IMR-90 (cell line): ENCODE results near the gene GGCT.

Experiments
- CHD1 ChIP-seq: IDR thresholded peaks from 2 replicates; pipeline ENCODE4 v1.6.1; 2012; ENCODE audit warnings: low read depth, low read length, improper control_type of control experiment
- FOS ChIP-seq: fragments of 150-350 bp; IDR thresholded peaks from 2 replicates; pipeline ENCODE4 v1.6.1; 2016; ENCODE audit warnings: low read depth, low read length
- TF ChIP-seq, protein P1 (sequence below): conservative IDR thresholded peaks from 2 replicates; pipeline ENCODE4 v1.5.1; 2012; ENCODE audit warnings: mild to moderate bottlenecking, low read depth, low read length, improper control_type of control experiment

DNA sequence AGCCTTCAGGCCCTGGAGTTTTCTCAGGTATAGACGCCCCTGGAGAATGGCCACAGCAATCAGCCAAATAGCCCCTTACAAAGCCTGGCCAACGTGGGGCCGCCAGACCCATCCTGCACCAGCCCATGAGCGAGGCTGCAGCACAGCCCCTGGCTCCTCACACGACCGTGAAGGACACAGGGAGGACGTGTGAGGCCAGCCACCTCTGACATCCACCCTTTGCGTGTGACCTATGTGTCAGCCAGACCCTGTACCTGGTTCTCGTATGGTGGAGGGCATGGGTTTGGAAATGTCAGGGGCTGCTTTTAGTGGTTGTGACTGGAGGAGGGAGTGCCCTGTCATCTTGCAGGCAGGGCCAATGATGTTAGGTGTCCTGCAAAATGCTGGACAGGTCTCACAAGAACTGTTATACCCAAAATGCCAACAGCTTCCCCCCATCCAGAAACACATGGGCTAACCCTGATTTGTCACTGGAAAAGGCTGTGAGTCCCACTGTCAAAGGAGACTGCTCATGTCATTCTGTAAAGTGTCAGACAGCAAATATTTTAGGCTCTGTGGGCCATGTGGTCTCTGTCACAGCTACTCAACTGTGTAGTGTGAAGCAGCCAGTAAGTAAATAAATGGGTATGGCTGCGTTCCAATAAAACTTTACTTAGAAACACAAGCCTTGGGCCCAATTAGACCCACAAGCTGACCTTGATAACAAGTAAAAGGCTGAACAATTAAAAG is 56.0 kb downstream of the GGCT start:
- TF ChIP-seq, protein P1, sequence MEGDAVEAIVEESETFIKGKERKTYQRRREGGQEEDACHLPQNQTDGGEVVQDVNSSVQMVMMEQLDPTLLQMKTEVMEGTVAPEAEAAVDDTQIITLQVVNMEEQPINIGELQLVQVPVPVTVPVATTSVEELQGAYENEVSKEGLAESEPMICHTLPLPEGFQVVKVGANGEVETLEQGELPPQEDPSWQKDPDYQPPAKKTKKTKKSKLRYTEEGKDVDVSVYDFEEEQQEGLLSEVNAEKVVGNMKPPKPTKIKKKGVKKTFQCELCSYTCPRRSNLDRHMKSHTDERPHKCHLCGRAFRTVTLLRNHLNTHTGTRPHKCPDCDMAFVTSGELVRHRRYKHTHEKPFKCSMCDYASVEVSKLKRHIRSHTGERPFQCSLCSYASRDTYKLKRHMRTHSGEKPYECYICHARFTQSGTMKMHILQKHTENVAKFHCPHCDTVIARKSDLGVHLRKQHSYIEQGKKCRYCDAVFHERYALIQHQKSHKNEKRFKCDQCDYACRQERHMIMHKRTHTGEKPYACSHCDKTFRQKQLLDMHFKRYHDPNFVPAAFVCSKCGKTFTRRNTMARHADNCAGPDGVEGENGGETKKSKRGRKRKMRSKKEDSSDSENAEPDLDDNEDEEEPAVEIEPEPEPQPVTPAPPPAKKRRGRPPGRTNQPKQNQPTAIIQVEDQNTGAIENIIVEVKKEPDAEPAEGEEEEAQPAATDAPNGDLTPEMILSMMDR, result no peak
- no peak for TF ChIP-seq FOS
- no peak for TF ChIP-seq CHD1
